DND-41 (cell line): ENCODE data around the gene DDIT4.
"Not testable (repeated sequence)": the region's sequence is repeated elsewhere in the genome, so short reads cannot be mapped to it uniquely, and the experiment has no call there.

Source experiments
- ATAC-seq: fragments of 200-7000 bp; cut with Tn5 transposase; 3 replicates; pipeline ENCODE4 v1.9.1; 2021; ENCODE audit warnings: low read depth; ENCODE audit not compliant: insufficient read depth
- DNase-seq: peaks from one replicate; pipeline ENCODE4 v3.0.0-alpha.2; 2020
- H2AFZ ChIP-seq: 2 replicates; pipeline ENCODE4 v1.6.0; 2012; ENCODE audit warnings: low read depth, low read length
- H3K27ac ChIP-seq: 2 replicates; pipeline ENCODE4 v1.5.1; 2012; ENCODE audit warnings: low read length, inconsistent platforms
- H3K27me3 ChIP-seq: fragments of 200-600 bp; sonication (generic); 2 replicates; pipeline ENCODE4 v1.6.0; 2012; ENCODE audit warnings: low read length, mild to moderate bottlenecking, inconsistent platforms; ENCODE audit not compliant: insufficient read depth, poor library complexity
- H3K36me3 ChIP-seq: 2 replicates; pipeline ENCODE4 v1.5.1; 2012; ENCODE audit warnings: low read length, inconsistent platforms; ENCODE audit not compliant: insufficient read depth
- H3K4me1 ChIP-seq: 2 replicates; pipeline ENCODE4 v1.5.1; 2012; ENCODE audit warnings: mild to moderate bottlenecking, low read length; ENCODE audit not compliant: insufficient read depth
- H3K4me2 ChIP-seq: 2 replicates; pipeline ENCODE4 v1.6.0; 2012; ENCODE audit warnings: mild to moderate bottlenecking, moderate library complexity, low read length, inconsistent platforms; ENCODE audit not compliant: insufficient read depth
- H3K4me3 ChIP-seq, 2 experiments: fragments of 200-600 bp in 1 of 2; shearing (Covaris generic) in 1 of 2; 2 replicates each; pipeline ENCODE4 v1.5.1; 2012 to 2016; ENCODE audit warnings: inconsistent platforms in 2 of 2, low read length in 2 of 2, mild to moderate bottlenecking in 2 of 2, low read depth in 1 of 2, moderate library complexity in 1 of 2
- H3K79me2 ChIP-seq: 2 replicates; pipeline ENCODE4 v1.6.0; 2012; ENCODE audit warnings: low read length, inconsistent platforms; ENCODE audit not compliant: insufficient read depth
- H3K9ac ChIP-seq: 2 replicates; pipeline ENCODE4 v1.6.0; 2012; ENCODE audit warnings: low read depth, mild to moderate bottlenecking, inconsistent platforms, low read length, moderate library complexity
- H3K9me3 ChIP-seq: 2 replicates; pipeline ENCODE4 v1.5.1; 2012; ENCODE audit warnings: low read length, moderate library complexity, mild to moderate bottlenecking, inconsistent platforms; ENCODE audit not compliant: insufficient read depth, severe bottlenecking
- H4K20me1 ChIP-seq: 2 replicates; pipeline ENCODE4 v1.6.0; 2012; ENCODE audit warnings: low read length; ENCODE audit not compliant: insufficient read depth
- CTCF ChIP-seq: IDR thresholded peaks from 2 replicates; pipeline ENCODE4 v1.5.1; 2012; ENCODE audit warnings: borderline replicate concordance, low read length, moderate library complexity, mild to moderate bottlenecking; ENCODE audit not compliant: poor library complexity, severe bottlenecking; ENCODE audit errors: extremely low read depth
- EZH2 ChIP-seq: IDR thresholded peaks from 3 replicates; pipeline ENCODE4 v1.6.1; 2012; ENCODE audit warnings: borderline replicate concordance, low read depth, mild to moderate bottlenecking, moderate library complexity, low read length, inconsistent platforms; ENCODE audit not compliant: severe bottlenecking

The DDIT4 gene

GRCh38 chr10:72273410-72274212 is at the start of gene DDIT4:
Gene DDIT4, plus strand, starts transcription at chr10:72273924. Its CDS starts 293 bp downstream, at chr10:72274217.
- Histone ChIP-seq H4K20me1 (peaks cover 28% of the 10 kb centered on the region), H3K9ac (peak within 1 kb of the TSS; percentile 98), H3K4me3 (peak within 1 kb of the TSS; percentile 77 to 87), H2AFZ (peak within 1 kb of the TSS; percentile 37; the same call in 1 of the 2 replicates), H3K4me2 (peak within 1 kb of the TSS; percentile 81), H3K27ac (peak within 1 kb of the TSS; percentile 99), H3K27me3 (no peaks in the 10 kb centered on the region), H3K36me3 (peaks cover 25% of the 10 kb centered on the region), H3K9me3 (no peaks in the 10 kb centered on the region), H3K4me1 (peaks cover 45% of the 10 kb centered on the region), H3K79me2 (peaks cover 37% of the 10 kb centered on the region)
- TF ChIP-seq EZH2 (no peak), CTCF (no peak)
- DNase-seq (peak; percentile 99), ATAC-seq (peak; percentile 91)

GRCh38 chr10:72224191-72224590 is 49.5 kb upstream of the DDIT4 start:
- H3K9me3 ChIP-seq, H3K27me3 ChIP-seq, H3K4me3 ChIP-seq, ATAC-seq, H4K20me1 ChIP-seq, H3K4me1 ChIP-seq, H3K9ac ChIP-seq, H3K4me2 ChIP-seq, DNase-seq, H2AFZ ChIP-seq: not testable (repeated sequence)
- peaks cover 57% of the 10 kb centered on the region for H3K36me3 ChIP-seq
- peak overlapping the region; percentile 51; the same call in 1 of the 2 replicates for H3K27ac ChIP-seq
- peaks cover 81% of the 10 kb centered on the region for H3K79me2 ChIP-seq

GRCh38 chr10:72226418-72227027 is 47.2 kb upstream of the DDIT4 start:
- TF ChIP-seq EZH2 (no peak), CTCF (no peak)
- no peak for DNase-seq
- no peak overlapping the region for H3K27ac ChIP-seq
- no peak overlapping the region for H3K9ac ChIP-seq
- no peak overlapping the region for H2AFZ ChIP-seq
- no peaks in the 10 kb centered on the region for H4K20me1 ChIP-seq
- peaks cover 57% of the 10 kb centered on the region for H3K36me3 ChIP-seq
- H3K4me1 ChIP-seq = peaks cover 5% of the 10 kb centered on the region; the same call in 1 of the 2 replicates
- H3K4me3 ChIP-seq = no peak overlapping the region
- no peaks in the 10 kb centered on the region for H3K9me3 ChIP-seq
- no peak overlapping the region for H3K4me2 ChIP-seq
- peaks cover 87% of the 10 kb centered on the region for H3K79me2 ChIP-seq
- ATAC-seq = no peak
- H3K27me3 ChIP-seq = no peaks in the 10 kb centered on the region

- Histone ChIP-seq H3K79me2 (peaks cover 80% of the 10 kb centered on the region), H3K4me1 (no peaks in the 10 kb centered on the region), H3K27ac (peak overlapping the region; percentile 52; the same call in 1 of the 2 replicates), H3K36me3 (peaks cover 60% of the 10 kb centered on the region), H3K9ac (no peak overlapping the region), H3K4me2 (no peak overlapping the region), H2AFZ (no peak overlapping the region), H3K4me3 (no peak overlapping the region), H4K20me1 (no peaks in the 10 kb centered on the region), H3K27me3 (no peaks in the 10 kb centered on the region), H3K9me3 (no peaks in the 10 kb centered on the region)
- ATAC-seq = no peak
- TF ChIP-seq CTCF (no peak), EZH2 (no peak)
- DNase-seq = no peak
Observed at GRCh38 chr10:72227826-72228225, 45.9 kb upstream of the DDIT4 start.
